ENCODE data around the gene FSD2. TPM values are rescaled to one million over a fixed set of nuclear protein-coding genes. Genes with fewer than 3 reads are reported as not detected.

FSD2 gene
- total and polyA plus RNA-seq, 10 of the 15 experiments (the other 5 are each of a cell fraction or from before 2014, with no cell fraction given): under 0.01 to 0.39 (median 0.07) TPM; not detected in 3

DNA sequence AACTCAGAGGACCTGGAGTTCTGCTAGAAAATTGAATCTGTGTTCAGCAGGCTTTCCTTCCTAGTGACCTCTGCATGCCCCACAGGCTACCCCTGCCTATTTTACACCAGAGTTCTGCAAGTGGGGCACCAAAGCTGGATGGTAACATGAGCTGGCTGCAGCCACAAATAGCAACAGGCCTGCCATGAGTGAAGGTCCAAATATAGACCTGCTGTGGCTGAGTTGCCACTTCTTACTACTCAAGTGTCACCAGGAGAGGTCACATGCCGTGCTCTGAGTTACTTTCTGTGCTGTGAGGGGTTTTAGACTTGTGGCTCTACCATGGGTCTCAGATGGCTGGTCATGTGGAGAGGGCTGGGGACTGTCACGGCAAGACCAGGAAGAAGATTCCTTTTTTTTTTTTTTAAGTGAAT lies at the start of gene FSD2 (continued):
- TF ChIP-seq USF1 (IDR thresholded peaks at IDR 0.05; ENCODE audit: borderline replicate concordance, extremely low read length, insufficient read depth, low read depth, low read length) (peak; percentile 65), GATAD2B (conservative IDR thresholded peaks at IDR 0.05; ENCODE audit: low read depth) (0 out of 2 replicates have a peak, but pooled peaks have one; percentile 24), POLR2AphosphoS2 (IDR thresholded peaks at IDR 0.05; ENCODE audit: low read depth, low read length) (no peak), ASH2L (IDR thresholded peaks at IDR 0.05; ENCODE audit: borderline replicate concordance, low read depth) (no peak), SPI1 (IDR thresholded peaks at IDR 0.05; ENCODE audit: borderline replicate concordance, insufficient read depth, low read depth, low read length) (no peak), MYB (IDR thresholded peaks at IDR 0.05; ENCODE audit: borderline replicate concordance, low read depth, low read length) (no peak), POLR2AphosphoS5 (IDR thresholded peaks at IDR 0.05; ENCODE audit: low read length) (no peak), ZNF687 (IDR thresholded peaks at IDR 0.05) (no peak), RELA (IDR thresholded peaks at IDR 0.05; ENCODE audit: borderline replicate concordance, partially characterized antibody) (peak; percentile 29), GABPA (IDR thresholded peaks at IDR 0.05; ENCODE audit: low read depth) (no peak), PAX5 (IDR thresholded peaks at IDR 0.05; ENCODE audit: borderline replicate concordance, low read depth, low read length) (peak; percentile 97), CREM (IDR thresholded peaks at IDR 0.05; ENCODE audit: low read depth) (0 out of 2 replicates have a peak, but pooled peaks have one; percentile 45), ETV6 (conservative IDR thresholded peaks at IDR 0.05 in 1 of 2, IDR thresholded peaks at IDR 0.05 in 1 of 2; ENCODE audit: borderline replicate concordance in 1 of 2, low read depth in 1 of 2) (peak in 1 of 2 experiments; percentile 51; a peak in 1 of 4 replicates)
- TF ChIP-seq, protein P1, sequence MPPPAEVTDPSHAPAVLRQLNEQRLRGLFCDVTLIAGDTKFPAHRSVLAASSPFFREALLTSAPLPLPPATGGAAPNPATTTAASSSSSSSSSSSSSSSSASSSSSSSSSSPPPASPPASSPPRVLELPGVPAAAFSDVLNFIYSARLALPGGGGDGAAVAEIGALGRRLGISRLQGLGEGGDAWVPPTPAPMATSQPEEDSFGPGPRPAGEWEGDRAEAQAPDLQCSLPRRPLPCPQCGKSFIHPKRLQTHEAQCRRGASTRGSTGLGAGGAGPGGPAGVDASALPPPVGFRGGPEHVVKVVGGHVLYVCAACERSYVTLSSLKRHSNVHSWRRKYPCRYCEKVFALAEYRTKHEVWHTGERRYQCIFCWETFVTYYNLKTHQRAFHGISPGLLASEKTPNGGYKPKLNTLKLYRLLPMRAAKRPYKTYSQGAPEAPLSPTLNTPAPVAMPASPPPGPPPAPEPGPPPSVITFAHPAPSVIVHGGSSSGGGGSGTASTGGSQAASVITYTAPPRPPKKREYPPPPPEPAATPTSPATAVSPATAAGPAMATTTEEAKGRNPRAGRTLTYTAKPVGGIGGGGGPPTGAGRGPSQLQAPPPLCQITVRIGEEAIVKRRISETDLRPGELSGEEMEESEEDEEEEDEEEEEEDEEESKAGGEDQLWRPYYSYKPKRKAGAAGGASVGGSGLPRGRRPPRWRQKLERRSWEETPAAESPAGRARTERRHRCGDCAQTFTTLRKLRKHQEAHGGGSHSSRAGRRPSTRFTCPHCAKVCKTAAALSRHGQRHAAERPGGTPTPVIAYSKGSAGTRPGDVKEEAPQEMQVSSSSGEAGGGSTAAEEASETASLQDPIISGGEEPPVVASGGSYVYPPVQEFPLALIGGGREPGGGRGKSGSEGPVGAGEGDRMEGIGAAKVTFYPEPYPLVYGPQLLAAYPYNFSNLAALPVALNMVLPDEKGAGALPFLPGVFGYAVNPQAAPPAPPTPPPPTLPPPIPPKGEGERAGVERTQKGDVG (CRISPR knock-in tag; IDR thresholded peaks at IDR 0.05): no peak
- TF ChIP-seq, protein P2, sequence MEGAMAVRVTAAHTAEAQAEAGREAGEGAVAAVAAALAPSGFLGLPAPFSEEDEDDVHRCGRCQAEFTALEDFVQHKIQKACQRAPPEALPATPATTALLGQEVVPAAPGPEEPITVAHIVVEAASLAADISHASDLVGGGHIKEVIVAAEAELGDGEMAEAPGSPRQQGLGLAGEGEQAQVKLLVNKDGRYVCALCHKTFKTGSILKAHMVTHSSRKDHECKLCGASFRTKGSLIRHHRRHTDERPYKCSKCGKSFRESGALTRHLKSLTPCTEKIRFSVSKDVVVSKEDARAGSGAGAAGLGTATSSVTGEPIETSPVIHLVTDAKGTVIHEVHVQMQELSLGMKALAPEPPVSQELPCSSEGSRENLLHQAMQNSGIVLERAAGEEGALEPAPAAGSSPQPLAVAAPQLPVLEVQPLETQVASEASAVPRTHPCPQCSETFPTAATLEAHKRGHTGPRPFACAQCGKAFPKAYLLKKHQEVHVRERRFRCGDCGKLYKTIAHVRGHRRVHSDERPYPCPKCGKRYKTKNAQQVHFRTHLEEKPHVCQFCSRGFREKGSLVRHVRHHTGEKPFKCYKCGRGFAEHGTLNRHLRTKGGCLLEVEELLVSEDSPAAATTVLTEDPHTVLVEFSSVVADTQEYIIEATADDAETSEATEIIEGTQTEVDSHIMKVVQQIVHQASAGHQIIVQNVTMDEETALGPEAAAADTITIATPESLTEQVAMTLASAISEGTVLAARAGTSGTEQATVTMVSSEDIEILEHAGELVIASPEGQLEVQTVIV (IDR thresholded peaks at IDR 0.05; ENCODE audit: borderline replicate concordance, partially characterized antibody): no peak

All from GM12878 (cell line).